ENCODE measurements around the gene CCDC167. TPM values are rescaled to one million over a fixed set of nuclear protein-coding genes. Genes with fewer than 3 reads are reported as not detected.

The CCDC167 gene
- total and polyA plus RNA-seq, 10 of the 15 experiments (the other 5 are each of a cell fraction or from before 2014, with no cell fraction given), result 74.9 to 380 (median 137) TPM

DNA sequence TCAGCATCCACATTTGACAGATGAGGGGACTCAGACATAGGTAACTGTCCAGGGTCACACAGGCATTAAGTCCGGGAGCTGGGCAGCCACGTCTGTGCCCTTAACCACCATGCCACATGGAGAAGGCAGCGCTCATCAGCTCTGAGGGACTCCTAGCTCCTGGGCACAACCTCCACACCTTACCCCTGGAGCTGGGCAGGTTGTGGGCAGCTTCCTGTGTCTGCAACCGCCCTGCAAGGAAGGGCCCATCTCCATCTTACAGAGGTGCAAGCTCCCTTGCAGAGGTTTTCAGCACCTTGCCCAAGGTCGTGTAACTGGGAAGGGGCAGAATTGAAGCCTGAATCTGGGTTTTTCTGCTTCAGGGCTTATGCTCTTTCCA lies 7.9 kb downstream of the CCDC167 start:
- DNase-seq (ENCODE audit: low read depth, low spot score) (no peak), FAIRE-seq (no peak), ATAC-seq (no peak)
- no TSS peak for BruUV-seq (replicated peaks)
- 60% methylated on average over 5 of the region's 5 CpGs for WGBS (ENCODE audit: insufficient coverage, insufficient replicate concordance, low lambda C conversion rate, missing lambda C conversion rate)
- TF ChIP-seq ZNF274 (IDR thresholded peaks at IDR 0.05; ENCODE audit: insufficient read depth, insufficient read length) (no peak), GATAD2B (conservative IDR thresholded peaks at IDR 0.05; ENCODE audit: low read depth) (0 out of 2 replicates have a peak, but pooled peaks have one; percentile 28), ZNF592 (IDR thresholded peaks at IDR 0.05) (no peak), RUNX3 (IDR thresholded peaks at IDR 0.05; ENCODE audit: low read length) (no peak), PAX5 (IDR thresholded peaks at IDR 0.05; ENCODE audit: borderline replicate concordance, low read depth, low read length) (no peak), RCOR1 (conservative IDR thresholded peaks at IDR 0.05; ENCODE audit: low read depth, low read length) (no peak), POLR2A (IDR thresholded peaks at IDR 0.05; ENCODE audit: low read depth, low read length) (0 out of 2 replicates have a peak, but pooled peaks have one; percentile 0), STAT1 (conservative IDR thresholded peaks at IDR 0.05) (no peak), TBL1XR1 (IDR thresholded peaks at IDR 0.05; ENCODE audit: low read depth, low read length) (no peak), CTCF (IDR thresholded peaks at IDR 0.05 in 2 of 3, conservative IDR thresholded peaks at IDR 0.05 in 1 of 3; ENCODE audit: control insufficient read depth in 2 of 3, extremely low read depth in 1 of 3, insufficient read depth in 1 of 3, low read depth in 3 of 3, low read length in 3 of 3) (no peak), STAT3 (IDR thresholded peaks at IDR 0.05; ENCODE audit: low read depth, low read length) (no peak), ZSCAN29 (IDR thresholded peaks at IDR 0.05) (no peak)
- Histone ChIP-seq H3K79me2 (ENCODE audit: control insufficient read depth, insufficient read depth, low read length) (peaks cover 40% of the 10 kb centered on the region), H3K4me3 (no peak overlapping the region), H3K9me3 (replicated peaks; ENCODE audit: control insufficient read depth, insufficient read depth, low read length) (no peaks in the 10 kb centered on the region; the same call in 2 of the 3 replicates), H3K9ac (ENCODE audit: control insufficient read depth, insufficient read depth, low read length) (no peak overlapping the region; the same call in 1 of the 2 replicates), H3K36me3 (ENCODE audit: control insufficient read depth in 2 of 2, insufficient read depth in 2 of 2, low read length in 1 of 2) (peaks cover 0 to 11% of the 10 kb centered on the region in 2 experiments), H4K20me1 (ENCODE audit: control insufficient read depth, insufficient read depth) (no peaks in the 10 kb centered on the region), H2AFZ (ENCODE audit: control insufficient read depth, low read depth, low read length) (no peak overlapping the region), H3K4me2 (ENCODE audit: control insufficient read depth, insufficient read depth) (no peak overlapping the region), H3K27ac (ENCODE audit: control insufficient read depth, insufficient read depth) (peak overlapping the region; percentile 69), H3K4me1 (ENCODE audit: control insufficient read depth, insufficient read depth, low read length) (peaks cover 69% of the 10 kb centered on the region), H3K27me3 (replicated peaks in 1 of 2; ENCODE audit: control insufficient read depth in 2 of 2, insufficient read depth in 2 of 2, low read length in 1 of 2) (no peaks in the 10 kb centered on the region)
- SMC1A ChIA-PET (ENCODE audit: uncharacterized antibody, unreplicated experiment), result interaction anchor here (0.7 to 7.0 kb wide), 18 partner anchors 10 to 544 kb away, joined by 3 to 92 read pairs (median 5); partner anchors contain the start of gene CCDC167
- CTCF ChIA-PET, result interaction anchor here (0.8 to 7.8 kb wide), 14 partner anchors 10 to 200 kb away, joined by 3 to 97 read pairs (median 6); no protein-coding TSS in a partner anchor
- RAD21 ChIA-PET (ENCODE audit: unreplicated experiment), result interaction anchor here (0.6 to 4.1 kb wide), 13 partner anchors 9 to 217 kb away, joined by 3 to 32 read pairs (median 6); no protein-coding TSS in a partner anchor
- in situ Hi-C loops (cut with MboI) (loop anchor here (10.0 kb wide), 1 partner anchor 63 kb away; no protein-coding TSS in a partner anchor), intact Hi-C loops (cut with micrococcal nuclease; ENCODE audit: unreplicated experiment) (no loop called here)
- POLR2A ChIA-PET, result interaction anchor here (0.6 to 6.3 kb wide), 13 partner anchors 8 to 73 kb away, joined by 3 to 53 read pairs (median 6); partner anchors contain the start of genes CCDC167 and CMTR1
